Panc1 (cell line): ENCODE results near the gene SF3B1.

Experiments used
- CTCF ChIP-seq: fragments of 450-650 bp; IDR thresholded peaks from 2 replicates; pipeline ENCODE4 v1.5.1; 2017; ENCODE audit warnings: mild to moderate bottlenecking
- SIN3A ChIP-seq: IDR thresholded peaks from 2 replicates; pipeline ENCODE4 v1.6.1; 2012; ENCODE audit warnings: low read depth, mild to moderate bottlenecking, low read length, moderate library complexity, borderline replicate concordance; ENCODE audit not compliant: insufficient read depth

- TF ChIP-seq CTCF (no peak), SIN3A (no peak)
These were observed 88.9 kb downstream of the SF3B1 start for GRCh38 chr2:197345846-197346370.
